Central memory CD8-positive, alpha-beta T cell (primary cell): ENCODE data around the gene CSNK2A3.
"Not testable (repeated sequence)": the region's sequence is repeated elsewhere in the genome, so short reads cannot be mapped to it uniquely, and the experiment has no call there.

ENCODE experiments used
- ATAC-seq: fragments of 150-1000 bp; cut with Tn5 transposase; replicated peaks from 2 replicates; pipeline ENCODE4 v1.10.0; 2022; ENCODE audit warnings: mild to moderate bottlenecking, moderate FRiP score, moderate number of reproducible peaks; ENCODE audit not compliant: poor library complexity, severe bottlenecking; ENCODE audit errors: extremely low read depth
- DNase-seq, 2 donors: peaks; one replicate each; pipeline ENCODE4 v3.0.0; 2021; ENCODE audit warnings: low spot score in 2 of 2
- H3K27ac Mint-ChIP-seq: one replicate; pipeline ENCODE4 v1.8.0; 2022; ENCODE audit warnings: low read depth, mild to moderate bottlenecking, moderate library complexity, mixed read lengths
- H3K27me3 Mint-ChIP-seq: one replicate; pipeline ENCODE4 v1.8.0; 2022; ENCODE audit warnings: mixed read lengths
- H3K36me3 Mint-ChIP-seq: one replicate; pipeline ENCODE4 v1.8.0; 2022; ENCODE audit warnings: mild to moderate bottlenecking, moderate library complexity, mixed read lengths; ENCODE audit not compliant: insufficient read depth
- H3K4me1 Mint-ChIP-seq: one replicate; pipeline ENCODE4 v1.8.0; 2022; ENCODE audit warnings: mixed read lengths
- H3K4me3 Mint-ChIP-seq: one replicate; pipeline ENCODE4 v1.8.0; 2022; ENCODE audit warnings: mild to moderate bottlenecking, moderate library complexity, mixed read lengths
- H3K9me3 Mint-ChIP-seq: one replicate; pipeline ENCODE4 v1.8.0; 2022; ENCODE audit warnings: mixed read lengths

Gene CSNK2A3

GRCh38 chr11:11352878-11353277 lies at the start of gene CSNK2A3:
Gene CSNK2A3 (minus strand): TSS chr11:11353250. CDS start chr11:11353119, 131 bp downstream.
- not testable (repeated sequence) for DNase-seq, H3K9me3 Mint-ChIP-seq, H3K4me1 Mint-ChIP-seq, ATAC-seq, H3K36me3 Mint-ChIP-seq, H3K27ac Mint-ChIP-seq, H3K4me3 Mint-ChIP-seq
- H3K27me3 Mint-ChIP-seq = peaks cover 20% of the 10 kb centered on the region

- no peak for DNase-seq
- no peak for ATAC-seq
- H3K4me3 Mint-ChIP-seq = no peak overlapping the region
- H3K36me3 Mint-ChIP-seq = no peaks in the 10 kb centered on the region
- H3K27ac Mint-ChIP-seq = no peak overlapping the region
- peaks cover 45% of the 10 kb centered on the region for H3K27me3 Mint-ChIP-seq
- no peaks in the 10 kb centered on the region for H3K9me3 Mint-ChIP-seq
- no peaks in the 10 kb centered on the region for H3K4me1 Mint-ChIP-seq
These were observed 49.0 kb upstream of the CSNK2A3 start for GRCh38 chr11:11401960-11402535.

GRCh38 chr11:11400635-11401232 lies 47.7 kb upstream of the CSNK2A3 start:
- Mint-ChIP-seq H3K9me3 (no peaks in the 10 kb centered on the region), H3K27me3 (peaks cover 51% of the 10 kb centered on the region), H3K27ac (no peak overlapping the region), H3K4me1 (no peaks in the 10 kb centered on the region), H3K4me3 (no peak overlapping the region), H3K36me3 (no peaks in the 10 kb centered on the region)
- no peak for DNase-seq
- no peak for ATAC-seq

GRCh38 chr11:11400121-11400520 lies 47.1 kb upstream of the CSNK2A3 start:
- ATAC-seq (no peak), DNase-seq (no peak)
- H3K4me1 Mint-ChIP-seq = no peaks in the 10 kb centered on the region
- no peaks in the 10 kb centered on the region for H3K9me3 Mint-ChIP-seq
- H3K27me3 Mint-ChIP-seq = peaks cover 51% of the 10 kb centered on the region
- H3K27ac Mint-ChIP-seq = no peak overlapping the region
- no peaks in the 10 kb centered on the region for H3K36me3 Mint-ChIP-seq
- no peak overlapping the region for H3K4me3 Mint-ChIP-seq

GRCh38 chr11:11397781-11398180 lies 44.7 kb upstream of the CSNK2A3 start:
- ATAC-seq (no peak), DNase-seq (no peak)
- no peaks in the 10 kb centered on the region for H3K4me1 Mint-ChIP-seq
- H3K4me3 Mint-ChIP-seq = no peak overlapping the region
- no peaks in the 10 kb centered on the region for H3K9me3 Mint-ChIP-seq
- H3K36me3 Mint-ChIP-seq = no peaks in the 10 kb centered on the region
- H3K27ac Mint-ChIP-seq = no peak overlapping the region
- H3K27me3 Mint-ChIP-seq = peaks cover 30% of the 10 kb centered on the region

GRCh38 chr11:11397036-11397415 lies 44.0 kb upstream of the CSNK2A3 start:
- H3K4me1 Mint-ChIP-seq = no peaks in the 10 kb centered on the region
- no peak overlapping the region for H3K4me3 Mint-ChIP-seq
- no peaks in the 10 kb centered on the region for H3K9me3 Mint-ChIP-seq
- no peak for ATAC-seq
- no peak overlapping the region for H3K27ac Mint-ChIP-seq
- peaks cover 25% of the 10 kb centered on the region for H3K27me3 Mint-ChIP-seq
- H3K36me3 Mint-ChIP-seq = no peaks in the 10 kb centered on the region
- no peak for DNase-seq

GRCh38 chr11:11396301-11397035 lies 43.4 kb upstream of the CSNK2A3 start:
- DNase-seq (no peak), ATAC-seq (no peak)
- peaks cover 25% of the 10 kb centered on the region for H3K27me3 Mint-ChIP-seq
- no peaks in the 10 kb centered on the region for H3K9me3 Mint-ChIP-seq
- no peak overlapping the region for H3K27ac Mint-ChIP-seq
- no peaks in the 10 kb centered on the region for H3K4me1 Mint-ChIP-seq
- H3K4me3 Mint-ChIP-seq = no peak overlapping the region
- H3K36me3 Mint-ChIP-seq = no peaks in the 10 kb centered on the region

- no peak for DNase-seq
- Mint-ChIP-seq H3K27me3 (peaks cover 25% of the 10 kb centered on the region), H3K36me3 (no peaks in the 10 kb centered on the region), H3K4me3 (no peak overlapping the region), H3K9me3 (no peaks in the 10 kb centered on the region), H3K27ac (no peak overlapping the region), H3K4me1 (no peaks in the 10 kb centered on the region)
- no peak for ATAC-seq
These were observed 42.1 kb upstream of the CSNK2A3 start for GRCh38 chr11:11395126-11395525.

- H3K27me3 Mint-ChIP-seq = peaks cover 26% of the 10 kb centered on the region
- ATAC-seq = no peak
These were observed 41.2 kb upstream of the CSNK2A3 start for GRCh38 chr11:11394241-11394640.

GRCh38 chr11:11391796-11392463 lies 38.9 kb upstream of the CSNK2A3 start:
- no peak for DNase-seq
- Mint-ChIP-seq H3K9me3 (no peaks in the 10 kb centered on the region), H3K4me3 (no peak overlapping the region), H3K27ac (no peak overlapping the region), H3K27me3 (peaks cover 39% of the 10 kb centered on the region), H3K36me3 (no peaks in the 10 kb centered on the region), H3K4me1 (no peaks in the 10 kb centered on the region)
- no peak for ATAC-seq

More at GRCh38 chr11:11394241-11394640, 41.2 kb upstream of the CSNK2A3 start:
- Mint-ChIP-seq H3K36me3 (no peaks in the 10 kb centered on the region), H3K4me3 (no peak overlapping the region), H3K27ac (no peak overlapping the region), H3K4me1 (no peaks in the 10 kb centered on the region), H3K9me3 (no peaks in the 10 kb centered on the region)
- no peak for DNase-seq

GRCh38 chr11:11391169-11391568 lies 38.1 kb upstream of the CSNK2A3 start:
- no peaks in the 10 kb centered on the region for H3K36me3 Mint-ChIP-seq

GRCh38 chr11:11390068-11390771 lies 37.2 kb upstream of the CSNK2A3 start:
- Mint-ChIP-seq H3K27ac (no peak overlapping the region), H3K4me3 (no peak overlapping the region), H3K9me3 (no peaks in the 10 kb centered on the region), H3K36me3 (no peaks in the 10 kb centered on the region), H3K27me3 (peaks cover 26% of the 10 kb centered on the region), H3K4me1 (no peaks in the 10 kb centered on the region)
- DNase-seq = no peak
- no peak for ATAC-seq

More at GRCh38 chr11:11391169-11391568, 38.1 kb upstream of the CSNK2A3 start:
- ATAC-seq = no peak
- no peak overlapping the region for H3K4me3 Mint-ChIP-seq
- DNase-seq = no peak
- no peak overlapping the region for H3K27ac Mint-ChIP-seq
- peaks cover 35% of the 10 kb centered on the region for H3K27me3 Mint-ChIP-seq
- H3K9me3 Mint-ChIP-seq = no peaks in the 10 kb centered on the region
- H3K4me1 Mint-ChIP-seq = no peaks in the 10 kb centered on the region
